HG03575 (cell line): ENCODE measurements around the gene TIGD7.
"Not testable (repeated sequence)": the region's sequence is repeated elsewhere in the genome, so short reads cannot be mapped to it uniquely, and the experiment has no call there.

ENCODE experiments used
- ATAC-seq: cut with Tn5 transposase; IDR thresholded peaks from one replicate; pipeline ENCODE4 v1.9.1; 2021; ENCODE audit not compliant: unreplicated experiment, insufficient number of reproducible peaks, low FRiP score; ENCODE audit errors: extremely low read depth

The TIGD7 gene

GRCh38 chr16:3283543-3284447 is 21.4 kb downstream of the TIGD7 start:
- no peak for ATAC-seq

- ATAC-seq, result peak; percentile 32
Measured at GRCh38 chr16:3282730-3283542, 22.3 kb downstream of the TIGD7 start, which contains the start of gene ZNF263. ZNF263 (plus strand) TSS chr16:3283491; CDS start chr16:3283819, 328 bp downstream.

GRCh38 chr16:3282103-3282729 is 23.0 kb downstream of the TIGD7 start:
- no peak for ATAC-seq

GRCh38 chr16:3281222-3281820 is 23.9 kb downstream of the TIGD7 start:
- ATAC-seq, result no peak

GRCh38 chr16:3276679-3277078 is 28.6 kb downstream of the TIGD7 start:
- no peak for ATAC-seq

- ATAC-seq, result no peak
Measured at GRCh38 chr16:3274947-3275346, 30.3 kb downstream of the TIGD7 start.

GRCh38 chr16:3274490-3274889 is 30.7 kb downstream of the TIGD7 start:
- no peak for ATAC-seq

GRCh38 chr16:3271281-3271680 is 33.9 kb downstream of the TIGD7 start:
- ATAC-seq, result not testable (repeated sequence)

- ATAC-seq, result not testable (repeated sequence)
Measured at GRCh38 chr16:3270718-3271117, 34.5 kb downstream of the TIGD7 start.

- no peak for ATAC-seq
Measured at GRCh38 chr16:3268294-3268693, 36.9 kb downstream of the TIGD7 start.

GRCh38 chr16:3266873-3267537 is 38.2 kb downstream of the TIGD7 start:
- ATAC-seq, result no peak

GRCh38 chr16:3264137-3265036 is 40.8 kb downstream of the TIGD7 start:
- ATAC-seq, result peak; percentile 52

GRCh38 chr16:3262517-3262916 is 42.7 kb downstream of the TIGD7 start:
- no peak for ATAC-seq

GRCh38 chr16:3259836-3260235 is 45.4 kb downstream of the TIGD7 start:
- ATAC-seq, result no peak

GRCh38 chr16:3256866-3257465 is 48.3 kb downstream of the TIGD7 start:
- no peak for ATAC-seq

GRCh38 chr16:3256146-3256865 is 48.9 kb downstream of the TIGD7 start, which contains the start of gene MEFV:
MEFV (minus strand) TSS chr16:3256633; CDS start chr16:3256587, 46 bp downstream.
- no peak for ATAC-seq

- no peak for ATAC-seq
Measured at GRCh38 chr16:3254309-3254708, 50.9 kb downstream of the TIGD7 start.
